NCI-H2081 treated with DMSO at 0.1 percent for 48 hours (cell line): Measurements from ENCODE around the gene IFT172.
"Not testable (repeated sequence)": the region's sequence is repeated elsewhere in the genome, so short reads cannot be mapped to it uniquely, and the experiment has no call there.

Experiments
- DNase-seq: peaks from one replicate; lab custom pipeline; 2025; lab: John Stamatoyannopoulos, UW

IFT172 gene

GRCh38 chr2:27489498-27490397, at the start of gene IFT172:
Gene IFT172 (minus strand): TSS chr2:27489743. CDS start chr2:27489653, 90 bp downstream.
- DNase-seq, result peak; percentile 99

GRCh38 chr2:27538839-27539450, 49.4 kb upstream of the IFT172 start:
- DNase-seq, result not testable (repeated sequence)

- DNase-seq, result no peak
Observed at GRCh38 chr2:27537287-27537686, 47.7 kb upstream of the IFT172 start.

GRCh38 chr2:27531983-27532382, 42.4 kb upstream of the IFT172 start:
- DNase-seq, result no peak

- DNase-seq, result no peak
Observed at GRCh38 chr2:27527182-27527581, 37.6 kb upstream of the IFT172 start.

GRCh38 chr2:27522400-27522945, 32.9 kb upstream of the IFT172 start:
- DNase-seq, result no peak

GRCh38 chr2:27520316-27520715, 30.8 kb upstream of the IFT172 start:
- no peak for DNase-seq

- DNase-seq, result no peak
Observed at GRCh38 chr2:27518782-27519113, 29.2 kb upstream of the IFT172 start.

- DNase-seq, result no peak
Observed at GRCh38 chr2:27518113-27518781, 28.7 kb upstream of the IFT172 start.

- no peak for DNase-seq
Observed at GRCh38 chr2:27509326-27509725, 19.8 kb upstream of the IFT172 start.

- DNase-seq, result no peak
Observed at GRCh38 chr2:27507293-27507692, 17.8 kb upstream of the IFT172 start.

GRCh38 chr2:27506587-27506986, 17.0 kb upstream of the IFT172 start:
- DNase-seq, result no peak

GRCh38 chr2:27502142-27502541, 12.6 kb upstream of the IFT172 start:
- DNase-seq, result no peak

- DNase-seq, result no peak
Observed at GRCh38 chr2:27501042-27501441, 11.5 kb upstream of the IFT172 start.

GRCh38 chr2:27498975-27499374, 9.4 kb upstream of the IFT172 start:
- no peak for DNase-seq

GRCh38 chr2:27497288-27497627, 7.7 kb upstream of the IFT172 start:
- no peak for DNase-seq

GRCh38 chr2:27496357-27497287, 7.1 kb upstream of the IFT172 start, which contains the start of gene GCKR:
Gene GCKR (plus strand): TSS chr2:27496839. CDS start chr2:27496905, 66 bp downstream.
- no peak for DNase-seq

GRCh38 chr2:27495840-27496356, 6.4 kb upstream of the IFT172 start:
- DNase-seq, result no peak

- no peak for DNase-seq
Observed at GRCh38 chr2:27494944-27495554, 5.5 kb upstream of the IFT172 start, which contains the start of gene FNDC4. Gene FNDC4 (minus strand): TSS chr2:27495200. CDS start chr2:27494679, 521 bp downstream.

GRCh38 chr2:27494284-27494943, 4.9 kb upstream of the IFT172 start:
- no peak for DNase-seq
